OCI-LY7 (cell line): ENCODE measurements around the gene TC2N. TPM values are rescaled to one million over a fixed set of nuclear protein-coding genes. Genes with fewer than 3 reads are reported as not detected.

Source experiments
- BruUV-seq: library from RNA; stranded (reverse); fragments of 400-500 nt; replicated peaks from 2 replicates; lab custom pipeline; 2021; lab: Mats Ljungman, UMichigan
- CTCF ChIA-PET: fragments of 300-600 bp; sonication (Branson Sonifier 250); formaldehyde crosslinking; loops from one replicate; lab custom pipeline; 2022; ENCODE audit warnings: antibody characterized with exemption; ENCODE audit not compliant: unreplicated experiment; lab: Charles Lee
- POLR2A ChIA-PET: fragments of 300-600 bp; sonication (Branson Sonifier 250); formaldehyde crosslinking; loops from one replicate; lab custom pipeline; 2022; ENCODE audit warnings: antibody characterized with exemption; lab: Charles Lee
- DNase-seq: peaks from one replicate; pipeline ENCODE4 v3.0.0-alpha.2; 2015; ENCODE audit warnings: low spot score
- H2AFZ ChIP-seq: fragments of 200-600 bp; sonication (generic), shearing (Covaris generic); 2 replicates; pipeline ENCODE4 v1.6.1; 2014; ENCODE audit warnings: mild to moderate bottlenecking, antibody characterized with exemption, low read length, moderate library complexity
- H3K27ac ChIP-seq: fragments of 200-600 bp; sonication (generic); 2 replicates; pipeline ENCODE4 v1.5.1; 2014; ENCODE audit warnings: mixed run types, low read depth, mild to moderate bottlenecking, moderate library complexity, low read length, inconsistent platforms; ENCODE audit not compliant: poor library complexity, severe bottlenecking
- H3K36me3 ChIP-seq: fragments of 200-600 bp; sonication (generic); 2 replicates; pipeline ENCODE4 v1.6.1; 2014; ENCODE audit warnings: mild to moderate bottlenecking, antibody characterized with exemption, low read length, moderate library complexity, mixed read lengths; ENCODE audit not compliant: insufficient read depth
- H3K4me1 ChIP-seq: fragments of 200-600 bp; sonication (generic); 2 replicates; pipeline ENCODE4 v1.5.1; 2014; ENCODE audit warnings: mild to moderate bottlenecking, low read length; ENCODE audit not compliant: insufficient read depth, poor library complexity, severe bottlenecking
- H3K4me2 ChIP-seq: fragments of 200-600 bp; sonication (generic); 2 replicates; pipeline ENCODE4 v1.6.1; 2014; ENCODE audit warnings: mild to moderate bottlenecking, low read length
- H3K4me3 ChIP-seq: fragments of 200-600 bp; sonication (generic); 2 replicates; pipeline ENCODE4 v1.5.1; 2014; ENCODE audit warnings: mild to moderate bottlenecking, low read depth, low read length; ENCODE audit not compliant: poor library complexity, severe bottlenecking
- H3K79me2 ChIP-seq: fragments of 200-600 bp; sonication (generic); 2 replicates; pipeline ENCODE4 v1.6.1; 2016; ENCODE audit warnings: low read depth, mild to moderate bottlenecking, low read length, moderate library complexity, mixed read lengths; ENCODE audit not compliant: insufficient read depth
- H3K9me2 ChIP-seq: fragments of 200-600 bp; sonication (generic); 2 replicates; pipeline ENCODE4 v1.6.1; 2016; ENCODE audit warnings: mild to moderate bottlenecking, low read length, mixed read lengths; ENCODE audit not compliant: insufficient read depth
- H3K9me3 ChIP-seq: fragments of 200-600 bp; sonication (generic); 2 replicates; pipeline ENCODE4 v1.6.1; 2014; ENCODE audit warnings: mild to moderate bottlenecking, mixed run types, low read length, mixed read lengths
- H4K20me1 ChIP-seq: fragments of 200-600 bp; sonication (generic); 2 replicates; pipeline ENCODE4 v1.6.1; 2014; ENCODE audit warnings: mild to moderate bottlenecking, antibody characterized with exemption, low read length, moderate library complexity, mixed read lengths; ENCODE audit not compliant: insufficient read depth
- EZH2phosphoT487 ChIP-seq: fragments of 200-600 bp; sonication (generic); IDR thresholded peaks from 2 replicates; pipeline ENCODE4 v1.6.1; 2018; ENCODE audit warnings: low read depth, borderline replicate concordance, mild to moderate bottlenecking, mixed run types, antibody characterized with exemption, low read length, moderate library complexity, mixed read lengths
- intact Hi-C: fragments of 100-400 bp; cut with micrococcal nuclease; formaldehyde crosslinking; loops from one replicate; pipeline ENCODE4 v1.10.0; 2022; ENCODE audit not compliant: unreplicated experiment
- total RNA-seq, 2 experiments: library from RNA; depleted of rRNA in 1 of 2; stranded (reverse); fragments of >200 nt in 1 of 2; shearing (Covaris generic) in 1 of 2; gene quantifications; 2 replicates each; pipeline ENCODE4 v1.2.3, GENCODE V29; 2014 to 2022
- TF ChIP-seq, protein P1 (sequence below): fragments of 200-600 bp; sonication (generic); conservative IDR thresholded peaks from 2 replicates; pipeline ENCODE4 v1.5.1; 2014; ENCODE audit warnings: mild to moderate bottlenecking, antibody characterized with exemption, low read length, moderate library complexity, mixed read lengths

TC2N gene
- total RNA-seq, 2 experiments from 2014 or later: 0.57 TPM; not detected in 1

DNA sequence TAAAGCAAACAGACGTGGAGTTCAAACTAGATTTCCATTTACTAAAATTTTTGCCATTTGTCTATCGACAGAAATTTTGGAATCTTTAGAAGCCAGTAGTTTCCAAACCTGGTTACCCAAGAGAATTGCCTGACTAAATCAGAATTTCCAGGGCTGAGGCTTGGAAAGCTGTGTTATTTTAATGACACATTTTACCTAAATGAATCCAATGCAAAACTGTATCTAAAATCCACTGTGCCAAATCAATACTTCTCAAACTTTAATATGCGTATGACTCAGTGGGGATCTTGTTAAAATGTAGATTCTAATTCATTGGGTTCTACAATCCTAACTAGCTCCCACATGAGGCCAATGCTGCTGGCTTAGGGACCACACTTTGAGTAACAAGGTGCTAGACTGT, 35.0 kb upstream of the TC2N start:
- ChIA-PET POLR2A (interaction anchor here (0.6 kb wide), 1 partner anchor 455 kb away, joined by 3 read pairs; no protein-coding TSS in a partner anchor), CTCF (no interaction called here)
- no TSS peak for BruUV-seq
- intact Hi-C loops: no loop called here
- no peaks in the 10 kb centered on the region for H3K4me1 ChIP-seq
- no peak overlapping the region for H3K27ac ChIP-seq
- H2AFZ ChIP-seq: no peak overlapping the region
- H3K79me2 ChIP-seq: no peaks in the 10 kb centered on the region
- no peak overlapping the region for H3K4me3 ChIP-seq
- no peaks in the 10 kb centered on the region for H3K9me2 ChIP-seq
- no peaks in the 10 kb centered on the region for H4K20me1 ChIP-seq
- DNase-seq: no peak
- H3K36me3 ChIP-seq: no peaks in the 10 kb centered on the region
- no peak for TF ChIP-seq EZH2phosphoT487
- TF ChIP-seq, protein P1, sequence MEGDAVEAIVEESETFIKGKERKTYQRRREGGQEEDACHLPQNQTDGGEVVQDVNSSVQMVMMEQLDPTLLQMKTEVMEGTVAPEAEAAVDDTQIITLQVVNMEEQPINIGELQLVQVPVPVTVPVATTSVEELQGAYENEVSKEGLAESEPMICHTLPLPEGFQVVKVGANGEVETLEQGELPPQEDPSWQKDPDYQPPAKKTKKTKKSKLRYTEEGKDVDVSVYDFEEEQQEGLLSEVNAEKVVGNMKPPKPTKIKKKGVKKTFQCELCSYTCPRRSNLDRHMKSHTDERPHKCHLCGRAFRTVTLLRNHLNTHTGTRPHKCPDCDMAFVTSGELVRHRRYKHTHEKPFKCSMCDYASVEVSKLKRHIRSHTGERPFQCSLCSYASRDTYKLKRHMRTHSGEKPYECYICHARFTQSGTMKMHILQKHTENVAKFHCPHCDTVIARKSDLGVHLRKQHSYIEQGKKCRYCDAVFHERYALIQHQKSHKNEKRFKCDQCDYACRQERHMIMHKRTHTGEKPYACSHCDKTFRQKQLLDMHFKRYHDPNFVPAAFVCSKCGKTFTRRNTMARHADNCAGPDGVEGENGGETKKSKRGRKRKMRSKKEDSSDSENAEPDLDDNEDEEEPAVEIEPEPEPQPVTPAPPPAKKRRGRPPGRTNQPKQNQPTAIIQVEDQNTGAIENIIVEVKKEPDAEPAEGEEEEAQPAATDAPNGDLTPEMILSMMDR: no peak
- no peak overlapping the region for H3K4me2 ChIP-seq
- no peaks in the 10 kb centered on the region for H3K9me3 ChIP-seq

GRCh38 chr14:91901449-91902226, 34.3 kb upstream of the TC2N start:
- CTCF ChIA-PET: no interaction called here
- DNase-seq: no peak

More at GRCh38 chr14:91901449-91902226, 34.3 kb upstream of the TC2N start:
- H4K20me1 ChIP-seq: no peaks in the 10 kb centered on the region
- POLR2A ChIA-PET: interaction anchor here (0.6 kb wide), 1 partner anchor 454 kb away, joined by 3 read pairs; no protein-coding TSS in a partner anchor
- H3K4me2 ChIP-seq: no peak overlapping the region
- no peaks in the 10 kb centered on the region for H3K4me1 ChIP-seq
- no peaks in the 10 kb centered on the region for H3K9me2 ChIP-seq
- H3K4me3 ChIP-seq: no peak overlapping the region
- H3K9me3 ChIP-seq: no peaks in the 10 kb centered on the region
- no TSS peak for BruUV-seq
- H3K36me3 ChIP-seq: no peaks in the 10 kb centered on the region
- no peak overlapping the region for H3K27ac ChIP-seq
- intact Hi-C loops: no loop called here
- no peak for TF ChIP-seq EZH2phosphoT487
- TF ChIP-seq, protein P1: no peak
- no peaks in the 10 kb centered on the region for H3K79me2 ChIP-seq
- H2AFZ ChIP-seq: no peak overlapping the region
